Neuronal stem cell (in vitro differentiated cells): ENCODE measurements around the gene AURKAIP1.
A peak's percentile ranks its signal among the peaks of the same experiment; 100 is the strongest.
"Not testable (repeated sequence)": the region's sequence is repeated elsewhere in the genome, so short reads cannot be mapped to it uniquely, and the experiment has no call there.

ENCODE experiments used
- DNase-seq: peaks from one replicate; pipeline ENCODE4 v3.0.0-alpha.2; 2013; ENCODE audit warnings: low spot score
- H2AFZ ChIP-seq: one replicate; pipeline ENCODE4 v1.6.1; 2013; ENCODE audit warnings: mild to moderate bottlenecking, low read length, inconsistent platforms
- H2AK5ac ChIP-seq: 2 replicates; pipeline ENCODE4 v1.6.1; 2013; ENCODE audit warnings: low read depth, mild to moderate bottlenecking, inconsistent platforms, low read length, moderate library complexity, mixed read lengths
- H2BK120ac ChIP-seq: 2 replicates; pipeline ENCODE4 v1.6.1; 2013; ENCODE audit warnings: low read depth, mild to moderate bottlenecking, inconsistent platforms, low read length, moderate library complexity, mixed read lengths
- H2BK12ac ChIP-seq: one replicate; pipeline ENCODE4 v1.6.1; 2013; ENCODE audit warnings: low read length, inconsistent platforms
- H2BK15ac ChIP-seq: 2 replicates; pipeline ENCODE4 v1.6.1; 2013; ENCODE audit warnings: mild to moderate bottlenecking, low read length, inconsistent platforms, mixed read lengths
- H2BK5ac ChIP-seq: one replicate; pipeline ENCODE4 v1.6.1; 2013; ENCODE audit warnings: inconsistent platforms, mild to moderate bottlenecking, low read length, moderate library complexity
- H3K14ac ChIP-seq: one replicate; pipeline ENCODE4 v1.6.1; 2013; ENCODE audit warnings: low read length, inconsistent platforms
- H3K18ac ChIP-seq: 2 replicates; pipeline ENCODE4 v1.6.1; 2013; ENCODE audit warnings: low read length, inconsistent platforms
- H3K23ac ChIP-seq: 2 replicates; pipeline ENCODE4 v1.6.1; 2013; ENCODE audit warnings: low read depth, mild to moderate bottlenecking, mixed read lengths, low read length, inconsistent platforms; ENCODE audit not compliant: poor library complexity
- H3K27ac ChIP-seq: replicated peaks from 3 replicates; pipeline ENCODE4 v1.5.1; 2013; ENCODE audit warnings: low read length, inconsistent platforms
- H3K27me3 ChIP-seq, 3 experiments: 2 replicates each; pipeline ENCODE4 v1.6.1; 2013; ENCODE audit warnings: low read length in 3 of 3, mild to moderate bottlenecking in 2 of 3, inconsistent platforms in 1 of 3, low read depth in 1 of 3, mixed read lengths in 1 of 3, moderate library complexity in 1 of 3; ENCODE audit not compliant: control insufficient read depth in 3 of 3, insufficient read depth in 3 of 3
- H3K36me3 ChIP-seq, 2 donors: replicated peaks in 1 of 2; 2 replicates each; pipeline ENCODE4 v1.6.1; 2013; ENCODE audit warnings: low read length in 2 of 2; ENCODE audit not compliant: control insufficient read depth in 2 of 2, insufficient read depth in 2 of 2
- H3K4ac ChIP-seq: 2 replicates; pipeline ENCODE4 v1.6.1; 2013; ENCODE audit warnings: inconsistent platforms, mild to moderate bottlenecking, low read length, moderate library complexity
- H3K4me1 ChIP-seq, 2 donors: 1 replicate in 1 of 2; 2 replicates in 1 of 2; pipeline ENCODE4 v1.6.1; 2013; ENCODE audit warnings: low read length in 2 of 2, low read depth in 1 of 2; ENCODE audit not compliant: control insufficient read depth in 2 of 2, insufficient read depth in 1 of 2
- H3K4me2 ChIP-seq: one replicate; pipeline ENCODE4 v1.6.1; 2013; ENCODE audit warnings: mild to moderate bottlenecking, low read length, inconsistent platforms; ENCODE audit not compliant: insufficient read depth, poor library complexity, severe bottlenecking
- H3K4me3 ChIP-seq, 2 donors: 2 replicates each; pipeline ENCODE4 v1.5.1; 2013; ENCODE audit warnings: low read length in 2 of 2, mild to moderate bottlenecking in 2 of 2, inconsistent platforms in 1 of 2, moderate library complexity in 1 of 2
- H3K79me1 ChIP-seq: one replicate; pipeline ENCODE4 v1.6.1; 2013; ENCODE audit warnings: low read depth, mild to moderate bottlenecking, inconsistent platforms, low read length, moderate library complexity
- H3K9ac ChIP-seq: one replicate; pipeline ENCODE4 v1.6.1; 2013; ENCODE audit warnings: mild to moderate bottlenecking, low read depth, low read length, inconsistent platforms; ENCODE audit not compliant: poor library complexity
- H3K9me3 ChIP-seq, 2 donors: replicated peaks in 1 of 2; 2 replicates each; pipeline versions ENCODE3 to v1.6.1; 2013; ENCODE audit warnings: low read length in 2 of 2, mild to moderate bottlenecking in 2 of 2, inconsistent platforms in 1 of 2, low read depth in 1 of 2, mixed read lengths in 1 of 2, moderate library complexity in 1 of 2; ENCODE audit not compliant: control insufficient read depth in 2 of 2, insufficient read depth in 1 of 2
- H4K8ac ChIP-seq: one replicate; pipeline ENCODE4 v1.6.1; 2013; ENCODE audit warnings: low read depth, mild to moderate bottlenecking, inconsistent platforms, low read length, moderate library complexity
- H4K91ac ChIP-seq: one replicate; pipeline ENCODE4 v1.6.1; 2013; ENCODE audit warnings: low read length, low read depth, mild to moderate bottlenecking, inconsistent platforms; ENCODE audit not compliant: poor library complexity
- whole genome bisulfite sequencing, 2 donors: extraction: QIAGEN DNeasy Blood & Tissue Kit; methylation state at CpG; one replicate each; pipeline ENCODE4 v1.1.7; 2013; ENCODE audit warnings: missing lambda C conversion rate in 2 of 2, mixed read lengths in 1 of 2; ENCODE audit not compliant: insufficient read length in 2 of 2, insufficient replicate concordance in 1 of 2; ENCODE audit errors: extremely low coverage in 2 of 2; 5-methylcytosine and 5-hydroxymethylcytosine counted together

AURKAIP1 gene

GRCh38 chr1:1406101-1406820, 31.3 kb upstream of the AURKAIP1 start:
- Histone ChIP-seq H3K4ac (no peak overlapping the region), H3K27ac (no peak overlapping the region), H3K4me2 (peak overlapping the region; percentile 77)

GRCh38 chr1:1403653-1404052, 28.6 kb upstream of the AURKAIP1 start:
- peaks cover 38% of the 10 kb centered on the region for H3K79me1 ChIP-seq
- H4K8ac ChIP-seq: no peak overlapping the region
- no peak overlapping the region for H4K91ac ChIP-seq
- no peak overlapping the region for H2BK15ac ChIP-seq
- peaks cover 10 to 19% of the 10 kb centered on the region in 2 donors for H3K4me1 ChIP-seq
- H3K27me3 ChIP-seq: no peaks in the 10 kb centered on the region
- H3K4ac ChIP-seq: no peak overlapping the region
- H3K9me3 ChIP-seq: no peaks in the 10 kb centered on the region
- H3K4me3 ChIP-seq: no peak overlapping the region
- no peak overlapping the region for H2BK12ac ChIP-seq
- no peak overlapping the region for H2AFZ ChIP-seq
- no peak overlapping the region for H3K9ac ChIP-seq
- H3K4me2 ChIP-seq: no peak overlapping the region
- H3K14ac ChIP-seq: no peak overlapping the region
- H2BK5ac ChIP-seq: no peak overlapping the region
- H3K36me3 ChIP-seq: peaks cover 45 to 66% of the 10 kb centered on the region in 2 donors
- H2BK120ac ChIP-seq: no peak overlapping the region
- no peak for DNase-seq
- no peak overlapping the region for H3K27ac ChIP-seq
- WGBS, 2 donors: 100% methylated on average over 1 of the region's 7 CpGs; no CpG with 5 or more reads in 1 of the 2 donors
- H3K23ac ChIP-seq: no peak overlapping the region
- H3K18ac ChIP-seq: no peak overlapping the region
- no peak overlapping the region for H2AK5ac ChIP-seq

More at GRCh38 chr1:1406101-1406820, 31.3 kb upstream of the AURKAIP1 start:
- peak overlapping the region; percentile 34 for H3K23ac ChIP-seq
- H4K91ac ChIP-seq: peak overlapping the region; percentile 56
- no peaks in the 10 kb centered on the region for H3K27me3 ChIP-seq
- peak overlapping the region; percentile 88 for H2AFZ ChIP-seq
- H2BK12ac ChIP-seq: no peak overlapping the region
- peaks cover 22% of the 10 kb centered on the region for H3K79me1 ChIP-seq
- H3K18ac ChIP-seq: peak overlapping the region; percentile 31
- no peak for DNase-seq
- H2BK5ac ChIP-seq: peak overlapping the region; percentile 78
- H3K14ac ChIP-seq: no peak overlapping the region
- peaks cover 34 to 65% of the 10 kb centered on the region in 2 donors for H3K36me3 ChIP-seq
- peak overlapping the region; percentile 89 for H3K9ac ChIP-seq
- peaks cover 7 to 15% of the 10 kb centered on the region in 2 donors for H3K4me1 ChIP-seq
- H2BK120ac ChIP-seq: no peak overlapping the region
- H3K9me3 ChIP-seq: no peaks in the 10 kb centered on the region
- no peak overlapping the region for H4K8ac ChIP-seq
- no CpG with 5 or more reads among the region's 43 CpGs for WGBS, 2 donors
- H2BK15ac ChIP-seq: no peak overlapping the region
- H2AK5ac ChIP-seq: peak overlapping the region; percentile 97
- peak overlapping the region; percentile 89 to 93 for H3K4me3 ChIP-seq

- not testable (repeated sequence) for H2BK5ac ChIP-seq, H2BK15ac ChIP-seq, H2AK5ac ChIP-seq, H3K23ac ChIP-seq, H3K27me3 ChIP-seq, H3K14ac ChIP-seq, H3K9me3 ChIP-seq, H2BK120ac ChIP-seq, DNase-seq, H3K18ac ChIP-seq, H4K91ac ChIP-seq, H3K4me2 ChIP-seq, H3K9ac ChIP-seq, H3K27ac ChIP-seq, H2BK12ac ChIP-seq, H4K8ac ChIP-seq, H3K4ac ChIP-seq, H2AFZ ChIP-seq, H3K4me3 ChIP-seq
- H3K4me1 ChIP-seq: peaks cover 15 to 17% of the 10 kb centered on the region in 2 donors
- H3K36me3 ChIP-seq: peaks cover 46 to 66% of the 10 kb centered on the region in 2 donors
- H3K79me1 ChIP-seq: peaks cover 41% of the 10 kb centered on the region
- WGBS, 2 donors: no CpG with 5 or more reads among the region's 9 CpGs
These were observed 27.9 kb upstream of the AURKAIP1 start for GRCh38 chr1:1402901-1403392.

DNA sequence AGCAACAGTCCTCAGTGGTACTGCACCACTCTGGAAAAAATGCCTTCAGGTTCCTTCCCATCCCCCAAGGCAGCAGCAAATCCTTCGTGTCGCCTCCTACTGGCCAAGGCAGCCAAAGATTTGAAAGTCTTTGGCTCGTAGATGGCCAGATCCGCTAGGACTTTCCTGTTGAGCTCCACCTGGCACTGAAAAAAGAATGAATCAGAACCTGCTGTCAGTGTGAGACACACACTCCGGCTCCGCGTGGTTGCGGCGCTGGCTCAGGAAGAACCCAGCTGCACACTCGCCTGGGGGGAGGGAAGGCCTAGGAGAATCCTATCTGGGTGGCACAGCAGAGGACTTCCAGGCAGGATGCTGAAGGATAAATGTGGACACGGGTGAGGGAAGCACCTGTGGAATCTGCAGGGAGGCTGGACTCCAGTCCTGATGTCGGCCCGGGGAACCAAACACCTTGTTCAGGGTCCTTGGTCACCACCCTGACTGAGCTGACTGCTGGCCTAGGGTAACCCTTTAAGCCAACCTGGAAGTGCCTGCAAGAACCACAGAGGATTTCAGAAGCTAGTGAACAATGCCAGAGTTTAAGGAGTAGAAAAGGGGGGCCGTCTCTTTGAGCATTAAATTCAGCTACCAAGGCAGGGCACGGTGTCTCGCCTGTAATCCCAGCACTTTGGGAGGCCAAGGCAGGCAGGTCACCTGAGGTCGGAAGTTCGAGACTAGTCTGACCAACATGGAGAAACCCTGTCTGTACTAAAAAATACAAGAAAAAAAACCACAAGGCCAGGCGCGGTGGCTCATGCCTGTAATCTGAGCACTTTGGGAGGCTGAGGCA, 27.3 kb upstream of the AURKAIP1 start:
- Histone ChIP-seq H3K4me3 (no peak overlapping the region), H3K27ac (no peak overlapping the region), H3K27me3 (no peaks in the 10 kb centered on the region), H4K8ac (no peak overlapping the region), H3K9ac (no peak overlapping the region), H3K23ac (no peak overlapping the region), H2BK12ac (no peak overlapping the region), H3K4ac (no peak overlapping the region), H2AK5ac (no peak overlapping the region), H2AFZ (no peak overlapping the region), H4K91ac (no peak overlapping the region), H3K4me2 (no peak overlapping the region), H3K36me3 (peaks cover 51 to 72% of the 10 kb centered on the region in 2 donors), H3K79me1 (peaks cover 35% of the 10 kb centered on the region), H2BK15ac (no peak overlapping the region), H3K14ac (no peak overlapping the region), H2BK5ac (no peak overlapping the region), H3K9me3 (no peaks in the 10 kb centered on the region), H3K18ac (no peak overlapping the region), H2BK120ac (peak overlapping the region; percentile 26), H3K4me1 (peaks cover 17 to 20% of the 10 kb centered on the region in 2 donors)
- no peak for DNase-seq
- no CpG with 5 or more reads among the region's 20 CpGs for WGBS, 2 donors
